SU-DHL-6 (cell line): ENCODE measurements around the gene RNGTT.

Experiments used
- H2AFZ ChIP-seq: fragments of 200-600 bp; sonication (generic); 2 replicates; pipeline ENCODE4 v1.6.1; 2014; ENCODE audit warnings: low read depth, mild to moderate bottlenecking, moderate library complexity, mixed read lengths, antibody characterized with exemption, low read length; ENCODE audit not compliant: severe bottlenecking
- H3F3A ChIP-seq: fragments of 200-600 bp; shearing (Covaris generic); 2 replicates; pipeline ENCODE4 v1.6.0; 2016; ENCODE audit warnings: antibody characterized with exemption, mild to moderate bottlenecking; ENCODE audit not compliant: insufficient read depth
- H3K27ac ChIP-seq: fragments of 200-600 bp; sonication (generic); 2 replicates; pipeline ENCODE4 v1.5.1; 2016; ENCODE audit warnings: low read depth, mild to moderate bottlenecking, low read length, moderate library complexity, mixed read lengths
- H3K27me3 ChIP-seq: fragments of 200-600 bp; sonication (generic), shearing (Covaris generic); 2 replicates; pipeline ENCODE4 v1.6.0; 2014; ENCODE audit warnings: mild to moderate bottlenecking, low read length
- H3K36me3 ChIP-seq: fragments of 200-600 bp; sonication (generic); 2 replicates; pipeline ENCODE4 v1.6.1; 2014; ENCODE audit warnings: mild to moderate bottlenecking, low read length, mixed read lengths
- H3K4me2 ChIP-seq: fragments of 300-600, 200-600 bp; shearing (Covaris generic), sonication (generic); 2 replicates; pipeline ENCODE4 v1.6.0; 2014; ENCODE audit warnings: low read length, low read depth, mild to moderate bottlenecking; ENCODE audit not compliant: poor library complexity, severe bottlenecking
- H3K4me3 ChIP-seq: fragments of 200-600 bp; sonication (generic); 2 replicates; pipeline ENCODE4 v1.5.1; 2014; ENCODE audit warnings: antibody characterized with exemption, low read length, mild to moderate bottlenecking, mixed read lengths; ENCODE audit not compliant: insufficient read depth, poor library complexity, severe bottlenecking
- H3K79me2 ChIP-seq: fragments of 200-600 bp; sonication (generic); 2 replicates; pipeline ENCODE4 v1.6.1; 2014; ENCODE audit warnings: mild to moderate bottlenecking, low read length, moderate library complexity; ENCODE audit not compliant: insufficient read depth
- H3K9ac ChIP-seq: fragments of 200-600 bp; sonication (generic); 2 replicates; pipeline ENCODE4 v1.7.0; 2014; ENCODE audit warnings: mild to moderate bottlenecking, low read length
- H3K9me2 ChIP-seq: fragments of 200-600 bp; sonication (generic); replicated peaks from 2 replicates; pipeline ENCODE4 v1.6.1; 2014; ENCODE audit warnings: low read length; ENCODE audit not compliant: insufficient read depth
- H3K9me3 ChIP-seq: fragments of 200-600 bp; sonication (generic); 2 replicates; pipeline ENCODE4 v1.6.1; 2014; ENCODE audit warnings: low read length, mixed read lengths; ENCODE audit not compliant: insufficient read depth
- H4K20me1 ChIP-seq: fragments of 200-600 bp; sonication (generic); 2 replicates; pipeline ENCODE4 v1.6.1; 2014; ENCODE audit warnings: low read depth, mild to moderate bottlenecking, antibody characterized with exemption, low read length, moderate library complexity, mixed read lengths
- EZH2phosphoT487 ChIP-seq: fragments of 200-600 bp; sonication (generic), shearing (Covaris generic); conservative IDR thresholded peaks from 2 replicates; pipeline ENCODE4 v1.6.1; 2018; ENCODE audit warnings: mild to moderate bottlenecking, antibody characterized with exemption, low read length, moderate library complexity, mixed read lengths
- TF ChIP-seq, protein P1 (sequence below): fragments of 200-600 bp; sonication (generic); IDR thresholded peaks from one replicate; pipeline ENCODE4 v1.5.1; 2017; ENCODE audit warnings: antibody characterized with exemption, mild to moderate bottlenecking, low read length, moderate library complexity; ENCODE audit not compliant: insufficient read depth, poor library complexity, severe bottlenecking

RNGTT gene

DNA sequence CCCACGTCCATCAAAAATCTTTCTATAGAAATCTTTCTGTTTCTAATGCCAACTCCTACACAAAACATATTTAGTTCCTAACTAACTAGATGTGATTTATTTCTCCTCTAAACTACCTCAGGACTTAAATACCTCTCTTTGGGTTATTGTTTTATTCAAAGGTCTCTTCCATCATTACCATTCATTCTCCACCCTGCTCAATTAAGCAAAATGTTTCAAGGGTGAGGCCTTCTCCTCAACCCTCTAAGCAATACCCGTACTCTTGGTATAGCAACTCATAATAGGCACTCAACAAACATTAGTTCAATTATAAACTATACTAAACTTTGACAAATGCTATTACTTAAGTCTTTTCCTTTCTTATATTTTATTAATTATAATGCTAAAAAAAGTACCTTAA, 111.4 kb downstream of the RNGTT start:
- no peak for TF ChIP-seq EZH2phosphoT487
- TF ChIP-seq, protein P1, sequence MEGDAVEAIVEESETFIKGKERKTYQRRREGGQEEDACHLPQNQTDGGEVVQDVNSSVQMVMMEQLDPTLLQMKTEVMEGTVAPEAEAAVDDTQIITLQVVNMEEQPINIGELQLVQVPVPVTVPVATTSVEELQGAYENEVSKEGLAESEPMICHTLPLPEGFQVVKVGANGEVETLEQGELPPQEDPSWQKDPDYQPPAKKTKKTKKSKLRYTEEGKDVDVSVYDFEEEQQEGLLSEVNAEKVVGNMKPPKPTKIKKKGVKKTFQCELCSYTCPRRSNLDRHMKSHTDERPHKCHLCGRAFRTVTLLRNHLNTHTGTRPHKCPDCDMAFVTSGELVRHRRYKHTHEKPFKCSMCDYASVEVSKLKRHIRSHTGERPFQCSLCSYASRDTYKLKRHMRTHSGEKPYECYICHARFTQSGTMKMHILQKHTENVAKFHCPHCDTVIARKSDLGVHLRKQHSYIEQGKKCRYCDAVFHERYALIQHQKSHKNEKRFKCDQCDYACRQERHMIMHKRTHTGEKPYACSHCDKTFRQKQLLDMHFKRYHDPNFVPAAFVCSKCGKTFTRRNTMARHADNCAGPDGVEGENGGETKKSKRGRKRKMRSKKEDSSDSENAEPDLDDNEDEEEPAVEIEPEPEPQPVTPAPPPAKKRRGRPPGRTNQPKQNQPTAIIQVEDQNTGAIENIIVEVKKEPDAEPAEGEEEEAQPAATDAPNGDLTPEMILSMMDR, result no peak
- Histone ChIP-seq H3K9me3 (no peaks in the 10 kb centered on the region), H3K9ac (no peak overlapping the region), H3K79me2 (no peaks in the 10 kb centered on the region), H3K9me2 (no peaks in the 10 kb centered on the region), H2AFZ (no peak overlapping the region), H3K4me3 (no peak overlapping the region), H3K27me3 (no peaks in the 10 kb centered on the region), H3K36me3 (peaks cover 8% of the 10 kb centered on the region; the same call in 1 of the 2 replicates), H3K4me2 (no peak overlapping the region), H3F3A (peaks cover 17% of the 10 kb centered on the region; the same call in 1 of the 2 replicates), H3K27ac (no peak overlapping the region), H4K20me1 (no peaks in the 10 kb centered on the region)

DNA sequence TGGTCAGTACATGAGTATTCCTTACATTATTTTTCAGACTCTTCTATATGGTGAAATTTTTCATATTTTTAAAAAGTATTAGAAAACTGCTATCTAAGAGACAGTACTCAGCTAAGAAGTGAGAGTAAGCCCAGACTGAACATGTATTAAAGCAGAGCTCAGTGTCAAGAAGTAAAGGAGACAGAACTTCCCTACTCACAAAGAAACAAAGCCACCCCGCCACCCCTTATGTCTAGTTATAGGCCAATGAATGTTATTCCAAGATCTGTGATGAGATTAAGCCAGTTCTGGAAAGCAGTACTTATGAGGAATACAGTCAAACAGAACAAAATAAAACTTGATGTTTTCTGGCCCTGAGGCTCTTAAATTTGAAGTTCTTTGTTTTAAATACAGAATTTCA, 114.5 kb downstream of the RNGTT start:
- Histone ChIP-seq H4K20me1 (no peaks in the 10 kb centered on the region), H3K27ac (no peak overlapping the region), H3K79me2 (no peaks in the 10 kb centered on the region), H3F3A (peaks cover 17% of the 10 kb centered on the region; the same call in 1 of the 2 replicates), H3K9me2 (no peaks in the 10 kb centered on the region), H3K9ac (no peak overlapping the region), H3K4me3 (no peak overlapping the region), H3K36me3 (peaks cover 8% of the 10 kb centered on the region; the same call in 1 of the 2 replicates), H2AFZ (no peak overlapping the region), H3K9me3 (no peaks in the 10 kb centered on the region; the same call in 1 of the 2 replicates), H3K27me3 (no peaks in the 10 kb centered on the region), H3K4me2 (no peak overlapping the region)
- no peak for TF ChIP-seq EZH2phosphoT487
- TF ChIP-seq, protein P1, result no peak

DNA sequence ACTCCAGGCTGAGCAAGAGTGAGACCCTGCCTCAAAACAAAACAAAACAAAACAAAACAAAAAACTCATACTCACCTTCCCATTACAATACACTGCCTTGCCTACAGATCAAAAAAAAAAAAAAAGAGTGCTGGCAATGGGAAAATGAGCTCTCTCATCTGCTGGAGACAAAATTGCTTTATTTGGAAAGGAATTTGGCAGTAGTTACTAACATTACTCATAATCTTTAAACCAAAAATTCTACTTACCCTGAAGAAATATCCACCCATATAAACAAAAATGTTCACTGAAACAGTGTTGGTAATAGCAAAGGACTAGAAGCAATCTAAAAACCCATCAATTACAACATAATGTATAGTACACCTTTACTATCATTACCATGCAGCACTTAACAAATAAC, 120.4 kb downstream of the RNGTT start:
- H3K79me2 ChIP-seq, result no peaks in the 10 kb centered on the region
- H4K20me1 ChIP-seq, result no peaks in the 10 kb centered on the region
- H3K4me3 ChIP-seq, result no peak overlapping the region
- TF ChIP-seq, protein P1, result no peak
- TF ChIP-seq EZH2phosphoT487, result no peak
- H3K36me3 ChIP-seq, result peaks cover 9% of the 10 kb centered on the region; the same call in 1 of the 2 replicates
- H3F3A ChIP-seq, result no peaks in the 10 kb centered on the region
- H3K27ac ChIP-seq, result no peak overlapping the region
- no peak overlapping the region for H3K4me2 ChIP-seq
- no peak overlapping the region for H2AFZ ChIP-seq
- no peaks in the 10 kb centered on the region; the same call in 1 of the 2 replicates for H3K9me3 ChIP-seq
- no peaks in the 10 kb centered on the region for H3K9me2 ChIP-seq
- no peaks in the 10 kb centered on the region for H3K27me3 ChIP-seq
- no peak overlapping the region for H3K9ac ChIP-seq
